Testis (tissue), 3 donors: ENCODE measurements around the gene BCL7A. TPM values are rescaled to one million over a fixed set of nuclear protein-coding genes. Genes with fewer than 3 reads are reported as not detected.

Experiments used
- DNase-seq: peaks from one replicate; pipeline ENCODE4 v3.0.0-alpha.2; 2019
- H3K27ac ChIP-seq, 2 donors: fragments of 200-600 bp; sonication (generic); one replicate each; pipeline ENCODE4 v1.5.1; 2019
- H3K27me3 ChIP-seq: fragments of 200-600 bp; sonication (generic); one replicate; pipeline ENCODE4 v1.5.1; 2019
- H3K36me3 ChIP-seq: fragments of 200-600 bp; sonication (generic); one replicate; pipeline ENCODE4 v1.5.1; 2017; ENCODE audit warnings: low read depth; ENCODE audit errors: missing control alignments
- H3K4me1 ChIP-seq: fragments of 200-600 bp; sonication (generic); one replicate; pipeline ENCODE4 v1.5.1; 2019
- H3K4me3 ChIP-seq, 2 donors: fragments of 200-600 bp; sonication (generic); one replicate each; pipeline ENCODE4 v1.5.1; 2017 to 2019
- H3K9me3 ChIP-seq: fragments of 200-600 bp; sonication (generic); one replicate; pipeline ENCODE4 v1.5.1; 2017
- CTCF ChIP-seq, 3 experiments: fragments of 450-650 bp in 2 of 3; fragments of 200-600 bp in 1 of 3; sonication (generic) in 1 of 3; IDR thresholded peaks; one replicate each; pipeline ENCODE4 v1.5.1; 2016 to 2019; ENCODE audit warnings: antibody characterized with exemption in 3 of 3, mild to moderate bottlenecking in 2 of 3, moderate library complexity in 1 of 3
- POLR2A ChIP-seq: fragments of 450-650 bp; IDR thresholded peaks from one replicate; pipeline ENCODE4 v1.6.1; 2017; ENCODE audit warnings: antibody characterized with exemption, mild to moderate bottlenecking, moderate library complexity
- whole genome bisulfite sequencing, 2 donors: methylation state at CpG; one replicate each; pipeline ENCODE4 v1.1.5; 2018; 5-methylcytosine and 5-hydroxymethylcytosine counted together
- intact Hi-C: fragments of 100-400 bp; cut with DNase I; formaldehyde crosslinking; loops from one replicate; pipeline ENCODE4 v1.15.1; 2023; ENCODE audit warnings: low total_unique reads
- polyA plus RNA-seq: library from polyadenylated mRNA; stranded (reverse); fragments of 350-450 nt; fragmentation: Illumina TruSeq; extraction: RNeasy Lipid Tissue Mini Kit (QIAGEN cat#74804); gene quantifications from one replicate; pipeline ENCODE4 v1.2.3, GENCODE V29; 2014; ENCODE audit warnings: low read depth, low replicate concordance; ENCODE audit not compliant: insufficient read depth
- total RNA-seq, 2 donors: library from RNA; depleted of rRNA; stranded (reverse); fragments of >200 nt; gene quantifications; one replicate each; pipeline ENCODE4 v1.2.3, GENCODE V29; 2016

The BCL7A gene
- total and polyA plus RNA-seq, 3 donors from 2014 or later, result 5.9 to 11.1 (median 10.2) TPM

GRCh38 chr12:122013791-122014590, 7.7 kb upstream of the BCL7A start:
- Histone ChIP-seq H3K27ac (no peak overlapping the region), H3K27me3 (no peaks in the 10 kb centered on the region), H3K4me3 (no peak overlapping the region), H3K4me1 (no peaks in the 10 kb centered on the region), H3K9me3 (no peaks in the 10 kb centered on the region), H3K36me3 (no peaks in the 10 kb centered on the region)
- WGBS, 2 donors, result 88 to 89% methylated on average over 15 to 19 of the region's 19 CpGs
- intact Hi-C loops, result no loop called here
- no peak for DNase-seq
- TF ChIP-seq POLR2A (no peak), CTCF (IDR thresholded peaks at IDR 0.05) (no peak)

- no peak overlapping the region for H3K27ac ChIP-seq
- no peak overlapping the region for H3K4me3 ChIP-seq
- no peaks in the 10 kb centered on the region for H3K9me3 ChIP-seq
- H3K36me3 ChIP-seq, result no peaks in the 10 kb centered on the region
- intact Hi-C loops, result no loop called here
- DNase-seq, result no peak
- no peaks in the 10 kb centered on the region for H3K4me1 ChIP-seq
- TF ChIP-seq CTCF (IDR thresholded peaks at IDR 0.05) (no peak), POLR2A (no peak)
- WGBS, 2 donors, result 91 to 94% methylated on average over 5 of the region's 5 CpGs
- no peaks in the 10 kb centered on the region for H3K27me3 ChIP-seq
These were observed 6.9 kb upstream of the BCL7A start for GRCh38 chr12:122014781-122015180.

GRCh38 chr12:122018457-122018856, 3.2 kb upstream of the BCL7A start:
- Histone ChIP-seq H3K27me3 (no peaks in the 10 kb centered on the region), H3K4me1 (peaks cover 7% of the 10 kb centered on the region), H3K9me3 (no peaks in the 10 kb centered on the region), H3K27ac (no peak overlapping the region), H3K36me3 (no peaks in the 10 kb centered on the region), H3K4me3 (no peak overlapping the region)
- no peak for DNase-seq
- no peak for TF ChIP-seq CTCF (IDR thresholded peaks at IDR 0.05)
- TF ChIP-seq POLR2A, result no peak
- intact Hi-C loops, result no loop called here

- Histone ChIP-seq H3K27me3 (no peaks in the 10 kb centered on the region), H3K4me3 (no peak overlapping the region), H3K27ac (no peak overlapping the region), H3K9me3 (no peaks in the 10 kb centered on the region), H3K36me3 (no peaks in the 10 kb centered on the region), H3K4me1 (peaks cover 7% of the 10 kb centered on the region)
- intact Hi-C loops, result no loop called here
- DNase-seq, result no peak
- WGBS, 2 donors, result 80 to 95% methylated on average over 4 of the region's 4 CpGs
- TF ChIP-seq CTCF (IDR thresholded peaks at IDR 0.05) (no peak), POLR2A (no peak)
These were observed 2.7 kb upstream of the BCL7A start for GRCh38 chr12:122018937-122019336.

GRCh38 chr12:122020795-122021192, 890 bp upstream of the BCL7A start:
- 34 to 47% methylated on average over 12 to 16 of the region's 16 CpGs for WGBS, 2 donors
- Histone ChIP-seq H3K4me1 (peaks cover 7% of the 10 kb centered on the region), H3K27ac (no peak overlapping the region), H3K4me3 (peak overlapping the region in 1 of 2 donors; percentile 64), H3K9me3 (no peaks in the 10 kb centered on the region), H3K36me3 (no peaks in the 10 kb centered on the region), H3K27me3 (no peaks in the 10 kb centered on the region)
- TF ChIP-seq POLR2A (no peak), CTCF (IDR thresholded peaks at IDR 0.05) (no peak)
- intact Hi-C loops, result loop anchor here (10.0 kb wide), 1 partner anchor 96 kb away; no protein-coding TSS in a partner anchor
- no peak for DNase-seq
